ENCODE measurements around the gene AEBP1. TPM values are rescaled to one million over a fixed set of nuclear protein-coding genes. Genes with fewer than 3 reads are reported as not detected.

AEBP1 gene
- total RNA-seq, 1 experiment from 2014 or later, result 49.3 TPM

DNA sequence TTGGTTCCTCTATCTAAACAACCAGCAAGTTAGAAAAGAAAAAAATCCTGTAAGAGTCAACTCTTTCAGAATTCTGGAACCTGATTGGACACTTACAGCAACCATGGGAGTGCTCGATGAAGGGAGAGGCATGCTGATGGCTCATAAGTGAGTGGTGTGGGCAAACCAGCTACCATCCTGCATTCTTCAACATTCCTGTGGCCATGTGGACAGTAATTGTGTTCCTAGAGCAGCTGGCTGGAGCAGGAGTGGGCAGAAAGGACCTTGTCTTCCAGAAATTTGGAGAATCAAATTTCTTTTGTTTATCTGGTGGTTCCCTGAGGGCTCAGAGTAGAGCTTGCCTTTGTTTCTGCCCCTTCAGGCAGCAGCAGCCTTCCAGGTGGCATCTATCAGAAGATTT is 59.4 kb downstream of the AEBP1 start:
- peak; percentile 22 for DNase-seq
- H3K9me3 ChIP-seq (ENCODE audit: control insufficient read depth, low read depth, low read length), result no peaks in the 10 kb centered on the region

More for the DNA sequence above, 59.4 kb downstream of the AEBP1 start:
- Histone ChIP-seq H2BK15ac (ENCODE audit: low read depth, low read length) (no peak overlapping the region), H2BK5ac (ENCODE audit: insufficient read length, low read length) (no peak overlapping the region), H4K8ac (replicated peaks; ENCODE audit: insufficient read length, low read depth, low read length) (no peak overlapping the region), H4K20me1 (ENCODE audit: control insufficient read depth, insufficient read depth, insufficient read length) (no peaks in the 10 kb centered on the region), H3K27me3 (ENCODE audit: insufficient read depth, low read length) (no peaks in the 10 kb centered on the region; the same call in 1 of the 2 replicates), H3K9ac (ENCODE audit: extremely low read depth, insufficient read length, low read length) (no peak overlapping the region), H3K79me2 (ENCODE audit: insufficient read depth, low read length) (no peaks in the 10 kb centered on the region), H3K56ac (ENCODE audit: insufficient read length, low read depth, low read length) (no peak overlapping the region), H2BK20ac (ENCODE audit: low read depth, low read length, poor library complexity, severe bottlenecking) (no peak overlapping the region), H3K79me1 (ENCODE audit: insufficient read depth, low read depth, low read length, poor library complexity, severe bottlenecking) (no peaks in the 10 kb centered on the region), H3K4me2 (ENCODE audit: insufficient read depth, insufficient read length, low read length) (no peak overlapping the region), H3T11ph (ENCODE audit: low read length) (no peak overlapping the region), H3K27ac (ENCODE audit: insufficient read length, low read depth, low read length) (no peak overlapping the region), H3K18ac (ENCODE audit: insufficient read length, low read depth, low read length) (peak overlapping the region; percentile 28), H2BK12ac (ENCODE audit: insufficient read length, low read depth, low read length) (no peak overlapping the region), H3K23ac (ENCODE audit: insufficient read length, low read depth, low read length) (no peak overlapping the region), H2AK5ac (ENCODE audit: insufficient read length, low read length) (no peak overlapping the region), H3K14ac (ENCODE audit: insufficient read depth, low read length) (no peak overlapping the region), H4K91ac (ENCODE audit: insufficient read length, low read depth, low read length) (no peak overlapping the region), H2BK120ac (ENCODE audit: low read depth, low read length, poor library complexity, severe bottlenecking) (no peak overlapping the region), H2AFZ (ENCODE audit: low read length) (no peak overlapping the region), H3K23me2 (ENCODE audit: insufficient read length, low read depth, low read length, poor library complexity, severe bottlenecking) (no peaks in the 10 kb centered on the region), H3K4ac (ENCODE audit: low read depth, low read length) (no peak overlapping the region), H4K5ac (ENCODE audit: insufficient read length, low read depth, low read length) (no peak overlapping the region), H3K4me1 (ENCODE audit: insufficient read depth, low read length) (no peaks in the 10 kb centered on the region; the same call in 1 of the 2 replicates)
- Mint-ChIP-seq H3K4me1 (peaks cover 11% of the 10 kb centered on the region in 2 experiments), H3K27ac (no peak overlapping the region), H3K9me3 (no peaks in the 10 kb centered on the region), H3K27me3 (ENCODE audit: low read depth) (peaks cover 18% of the 10 kb centered on the region), H3K4me3 (no peak overlapping the region), H3K36me3 (ENCODE audit: insufficient read depth in 1 of 3, low read depth in 3 of 3) (no peaks in the 10 kb centered on the region)
- TF ChIP-seq, protein P1, sequence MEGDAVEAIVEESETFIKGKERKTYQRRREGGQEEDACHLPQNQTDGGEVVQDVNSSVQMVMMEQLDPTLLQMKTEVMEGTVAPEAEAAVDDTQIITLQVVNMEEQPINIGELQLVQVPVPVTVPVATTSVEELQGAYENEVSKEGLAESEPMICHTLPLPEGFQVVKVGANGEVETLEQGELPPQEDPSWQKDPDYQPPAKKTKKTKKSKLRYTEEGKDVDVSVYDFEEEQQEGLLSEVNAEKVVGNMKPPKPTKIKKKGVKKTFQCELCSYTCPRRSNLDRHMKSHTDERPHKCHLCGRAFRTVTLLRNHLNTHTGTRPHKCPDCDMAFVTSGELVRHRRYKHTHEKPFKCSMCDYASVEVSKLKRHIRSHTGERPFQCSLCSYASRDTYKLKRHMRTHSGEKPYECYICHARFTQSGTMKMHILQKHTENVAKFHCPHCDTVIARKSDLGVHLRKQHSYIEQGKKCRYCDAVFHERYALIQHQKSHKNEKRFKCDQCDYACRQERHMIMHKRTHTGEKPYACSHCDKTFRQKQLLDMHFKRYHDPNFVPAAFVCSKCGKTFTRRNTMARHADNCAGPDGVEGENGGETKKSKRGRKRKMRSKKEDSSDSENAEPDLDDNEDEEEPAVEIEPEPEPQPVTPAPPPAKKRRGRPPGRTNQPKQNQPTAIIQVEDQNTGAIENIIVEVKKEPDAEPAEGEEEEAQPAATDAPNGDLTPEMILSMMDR (conservative IDR thresholded peaks at IDR 0.05), result no peak
- no CpG with 5 or more reads among the region's 1 CpG for WGBS (ENCODE audit: extremely low coverage, insufficient read length, low lambda C conversion rate)

Small RNA genes within 50 kb of the gene (microRNA-seq; reads per million reads assigned to microRNA genes)
- not detected for gene MIR6838 (ENCODE audit: borderline microRNAs expressed)

Other genes starting within 250 kb of the AEBP1 start
- 116 and 118 TPM in 2 replicates for gene MRPS24, start 234.8 kb upstream of the AEBP1 start, total RNA-seq (2021)
- gene URGCP, start 197.7 kb upstream of the AEBP1 start, total RNA-seq (2021), result 30.5 and 30.7 TPM in 2 replicates
- gene UBE2D4, start 177.9 kb upstream of the AEBP1 start, total RNA-seq (2021), result 6.4 and 7.3 TPM in 2 replicates
- not detected in 2 replicates for gene SPDYE1, start 106.4 kb upstream of the AEBP1 start, total RNA-seq (2021)
- gene DBNL, start 59.6 kb upstream of the AEBP1 start, total RNA-seq (2021), result 51.3 and 52.8 TPM in 2 replicates
- 5.6 and 8.7 TPM in 2 replicates for gene PGAM2, start 38.8 kb upstream of the AEBP1 start, total RNA-seq (2021)
- gene POLM, start 21.8 kb upstream of the AEBP1 start, total RNA-seq (2021), result 18.7 and 24.5 TPM in 2 replicates
- 126 and 131 TPM in 2 replicates for gene POLD2, start 19.2 kb downstream of the AEBP1 start, total RNA-seq (2021)
- gene MYL7, start 37.0 kb downstream of the AEBP1 start, total RNA-seq (2021), result 4.9 and 5.7 TPM in 2 replicates
- gene GCK, start 85.1 kb downstream of the AEBP1 start, total RNA-seq (2021), result 0.90 and 0.98 TPM in 2 replicates
- gene YKT6, start 96.6 kb downstream of the AEBP1 start, total RNA-seq (2021), result 104 and 105 TPM in 2 replicates
- gene CAMK2B, start 221.2 kb downstream of the AEBP1 start, total RNA-seq (2021), result 0.17 and 0.24 TPM in 2 replicates